NCI-H526 treated with DMSO at 0.1 percent for 48 hours (cell line): ENCODE measurements around the gene ANKRD13D.
A peak's percentile ranks its signal among the peaks of the same experiment; 100 is the strongest.

Source experiments
- DNase-seq: peaks from one replicate; lab custom pipeline; 2025; lab: John Stamatoyannopoulos, UW

ANKRD13D gene

GRCh38 chr11:67273260-67273990 is 15.7 kb upstream of the ANKRD13D start:
- no peak for DNase-seq

- DNase-seq = no peak
These were observed 14.1 kb upstream of the ANKRD13D start for GRCh38 chr11:67274768-67275605.

DNA sequence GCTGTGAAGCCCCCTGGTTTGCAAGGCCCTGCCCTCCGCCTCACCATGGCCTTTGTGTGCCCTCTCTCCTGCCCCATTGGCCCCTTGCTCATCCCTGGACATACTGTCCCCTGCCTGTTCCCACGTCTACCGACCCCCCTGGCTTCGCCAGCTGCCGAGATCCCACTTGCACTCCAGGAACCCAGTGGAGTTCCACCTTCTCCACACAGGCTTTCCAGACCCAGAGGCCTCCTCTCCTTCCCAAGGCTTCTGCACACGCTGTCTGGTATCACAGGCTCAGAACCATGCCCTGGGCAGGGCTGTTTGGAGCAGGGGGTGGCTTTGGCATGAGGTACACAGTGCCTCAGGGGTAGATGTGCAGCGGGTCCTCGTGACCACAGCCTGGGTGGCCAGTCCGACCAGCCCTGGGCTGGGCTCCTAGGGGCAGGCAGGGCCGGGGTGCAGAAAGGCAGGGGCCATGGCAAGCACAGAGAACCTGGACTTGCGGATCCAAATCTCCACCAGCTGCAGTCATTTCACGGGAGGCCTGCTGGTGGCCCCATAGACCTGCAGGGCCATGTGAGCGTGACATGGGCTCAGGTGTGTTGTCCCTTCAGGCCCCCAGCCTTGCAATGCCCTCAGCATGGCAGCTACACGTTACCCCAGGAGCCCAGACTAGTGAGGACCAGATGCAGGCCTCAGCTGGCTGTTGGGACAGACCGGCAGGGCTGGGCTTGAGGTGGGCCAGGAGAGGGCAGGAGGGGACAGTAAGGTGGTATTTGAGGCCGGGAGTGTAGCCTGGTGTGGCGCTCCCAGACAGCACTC is 13.3 kb upstream of the ANKRD13D start:
- DNase-seq = no peak

- DNase-seq = no peak
These were observed 12.3 kb upstream of the ANKRD13D start for GRCh38 chr11:67276781-67277230.

GRCh38 chr11:67277231-67277961 is 11.7 kb upstream of the ANKRD13D start:
- DNase-seq = peak; percentile 68

DNA sequence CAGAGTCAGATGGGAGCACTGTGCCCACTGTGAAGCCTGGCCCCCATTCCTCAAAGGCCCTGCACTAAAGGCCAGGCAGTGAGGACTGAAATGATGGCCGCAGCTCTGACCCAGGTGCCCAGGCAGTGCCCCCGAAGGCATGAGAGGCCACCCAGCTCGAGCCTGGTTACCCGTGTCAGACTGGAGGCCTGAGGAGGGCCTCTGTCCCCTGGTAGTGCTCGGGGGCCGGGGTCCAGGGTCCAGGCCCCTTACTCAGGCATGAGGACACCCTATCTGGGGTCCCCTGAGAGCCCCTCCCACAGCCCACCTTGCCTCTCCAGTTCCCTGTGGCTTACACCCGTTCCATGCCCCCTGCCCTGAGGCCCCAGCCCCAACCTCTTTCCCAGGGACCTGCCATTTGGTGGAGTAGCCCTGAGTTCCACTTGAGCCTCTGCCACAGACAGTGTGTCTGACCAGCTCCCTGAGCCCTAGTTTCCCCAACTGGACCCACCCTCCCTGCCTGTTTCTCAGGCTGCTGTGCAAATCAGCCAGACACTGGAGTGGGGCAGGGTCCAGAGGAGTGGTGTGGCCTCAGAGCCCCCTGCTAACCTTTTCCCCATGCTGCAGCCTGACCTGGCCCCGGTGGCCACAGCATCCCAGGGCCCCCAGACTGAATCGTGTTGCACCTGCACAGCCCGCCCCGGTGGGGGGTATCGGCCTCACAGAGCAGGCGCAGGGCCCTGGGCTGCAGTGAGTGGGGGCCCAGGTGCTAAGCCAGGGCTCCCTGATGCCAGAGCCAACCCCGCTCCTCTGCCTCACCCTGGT is 10.8 kb upstream of the ANKRD13D start:
- DNase-seq = no peak

DNA sequence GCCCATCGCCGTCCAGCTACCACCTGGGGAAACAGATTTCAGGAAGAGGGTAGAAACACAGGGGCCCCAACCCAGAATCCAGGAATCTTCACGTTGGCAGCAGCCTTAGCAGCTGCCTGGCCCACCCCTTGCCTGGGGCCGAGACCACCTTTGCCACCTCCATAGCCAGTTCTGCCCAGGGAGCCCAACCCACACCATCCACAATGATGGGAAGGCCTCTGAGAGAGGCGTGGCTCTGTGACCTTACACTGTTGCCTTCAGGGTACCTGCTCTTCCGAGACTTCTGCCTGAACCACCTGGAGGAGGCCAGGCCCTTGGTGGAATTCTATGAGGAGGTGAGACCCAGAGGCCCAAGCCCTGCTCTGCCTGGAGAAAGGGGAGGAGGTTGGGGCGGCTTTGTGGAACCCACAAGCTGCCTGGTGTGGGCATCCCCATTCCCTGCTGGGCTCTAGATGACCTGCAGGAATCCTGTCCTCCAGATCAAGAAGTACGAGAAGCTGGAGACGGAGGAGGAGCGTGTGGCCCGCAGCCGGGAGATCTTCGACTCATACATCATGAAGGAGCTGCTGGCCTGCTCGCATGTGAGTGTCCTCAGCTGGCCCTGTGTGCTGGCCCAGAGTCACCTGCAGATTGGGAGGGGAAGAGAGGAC is 10.0 kb upstream of the ANKRD13D start:
- DNase-seq = no peak

DNA sequence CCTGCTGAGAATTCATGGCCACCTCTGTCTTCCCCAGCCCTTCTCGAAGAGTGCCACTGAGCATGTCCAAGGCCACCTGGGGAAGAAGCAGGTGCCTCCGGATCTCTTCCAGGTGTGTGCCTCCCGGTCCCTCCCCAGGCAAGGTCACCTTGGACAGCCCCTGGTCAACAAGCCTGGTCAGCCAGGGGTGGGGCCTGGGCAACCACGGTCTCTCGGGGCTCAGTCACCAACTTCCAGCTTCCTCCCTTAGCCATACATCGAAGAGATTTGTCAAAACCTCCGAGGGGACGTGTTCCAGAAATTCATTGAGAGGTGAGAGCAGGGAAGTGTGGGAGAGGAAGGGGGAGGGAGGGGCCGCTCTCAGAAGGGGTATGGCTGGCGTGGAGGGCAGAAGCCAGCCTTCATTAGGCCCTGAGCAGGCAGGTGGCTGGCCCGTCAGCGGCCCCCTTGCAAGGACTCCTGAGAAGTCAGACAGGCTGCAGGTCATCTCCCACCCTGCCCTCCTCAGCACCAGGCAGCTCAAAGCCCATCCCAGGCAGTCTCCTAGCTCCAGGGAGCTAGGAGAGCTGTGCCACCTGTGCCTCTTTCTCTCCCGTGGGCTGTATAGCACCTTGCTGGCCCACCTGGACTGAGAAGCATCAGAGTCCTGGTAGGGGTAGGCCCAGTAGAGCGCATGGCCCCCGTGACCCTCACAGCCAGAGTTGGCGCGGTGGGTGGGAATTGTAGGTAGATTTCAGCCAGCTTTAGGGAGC is 9.3 kb upstream of the ANKRD13D start:
- DNase-seq = no peak

DNA sequence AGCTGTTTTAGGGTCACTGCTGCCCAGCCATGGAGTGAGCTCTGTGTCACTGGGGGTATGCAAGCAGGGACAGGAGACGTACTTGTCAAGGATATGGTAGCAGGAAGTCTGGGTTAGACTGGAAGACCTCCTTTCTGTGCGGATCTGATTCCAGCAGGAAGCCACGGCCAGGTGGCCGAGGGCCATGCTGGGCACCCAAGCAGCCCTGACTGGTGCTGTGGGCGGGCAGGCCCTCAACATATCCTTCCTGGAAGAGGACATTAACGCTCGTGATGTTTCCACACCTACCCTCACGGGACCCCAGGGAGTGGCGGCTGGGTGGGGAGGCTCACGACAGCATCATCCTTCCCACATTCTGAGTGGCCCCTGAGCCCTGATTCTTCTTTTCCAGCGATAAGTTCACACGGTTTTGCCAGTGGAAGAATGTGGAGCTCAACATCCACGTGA is 8.7 kb upstream of the ANKRD13D start:
- no peak for DNase-seq

DNA sequence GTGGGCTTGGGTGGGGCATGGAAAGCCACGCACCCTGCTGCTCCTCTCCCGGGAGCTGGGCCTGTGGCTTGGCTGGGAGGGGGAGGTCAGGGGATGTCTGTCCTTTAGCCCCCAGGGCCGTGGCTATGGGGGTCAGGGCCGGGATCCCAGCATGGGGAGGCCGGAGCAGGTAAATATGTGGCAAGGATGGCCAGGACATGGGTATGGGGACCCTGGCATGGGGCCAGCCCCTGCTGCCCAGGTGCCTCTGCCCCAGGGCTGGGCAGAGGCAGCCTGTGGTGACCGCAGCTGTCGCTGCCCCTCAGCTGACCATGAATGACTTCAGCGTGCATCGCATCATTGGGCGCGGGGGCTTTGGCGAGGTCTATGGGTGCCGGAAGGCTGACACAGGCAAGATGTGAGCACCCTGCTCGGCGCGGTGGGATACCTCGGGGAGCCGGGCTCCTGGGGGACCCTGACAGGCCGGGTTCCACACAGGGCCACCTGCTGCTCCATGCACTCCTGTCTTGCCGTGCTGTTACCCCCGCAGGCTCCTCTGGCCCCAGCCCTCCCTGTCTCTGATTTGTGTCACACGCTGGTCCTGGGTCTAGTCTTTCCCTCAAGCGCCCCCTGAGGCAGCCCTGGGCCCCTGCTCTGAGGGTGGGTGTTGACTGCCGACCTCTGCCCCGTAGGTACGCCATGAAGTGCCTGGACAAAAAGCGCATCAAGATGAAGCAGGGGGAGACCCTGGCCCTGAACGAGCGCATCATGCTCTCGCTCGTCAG is 8.1 kb upstream of the ANKRD13D start:
- DNase-seq = no peak

- DNase-seq = no peak
These were observed 7.5 kb upstream of the ANKRD13D start for GRCh38 chr11:67281552-67282150.

- DNase-seq = no peak
These were observed 6.8 kb upstream of the ANKRD13D start for GRCh38 chr11:67282155-67282875.

DNA sequence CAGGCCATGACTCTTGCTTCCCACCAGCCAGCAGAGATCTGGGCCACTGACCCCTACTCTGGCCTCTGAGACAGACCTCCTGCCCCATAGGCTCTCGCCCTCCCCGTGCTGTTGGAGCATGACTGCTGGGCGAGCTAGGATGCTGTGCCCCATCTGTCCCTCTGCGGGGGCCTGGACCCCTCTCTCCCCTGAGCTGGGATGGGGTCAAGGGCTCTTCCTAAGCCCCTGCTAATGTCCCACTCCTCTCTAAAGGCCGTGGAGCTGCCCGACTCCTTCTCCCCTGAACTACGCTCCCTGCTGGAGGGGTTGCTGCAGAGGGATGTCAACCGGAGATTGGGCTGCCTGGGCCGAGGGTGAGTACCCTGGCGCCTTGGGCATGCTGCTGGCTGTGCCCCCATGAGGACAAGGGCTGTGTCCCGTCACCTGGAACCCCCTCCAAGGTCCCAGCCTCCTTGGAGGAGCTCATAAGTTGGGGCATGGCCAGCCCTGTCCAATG is 6.2 kb upstream of the ANKRD13D start:
- DNase-seq = no peak

DNA sequence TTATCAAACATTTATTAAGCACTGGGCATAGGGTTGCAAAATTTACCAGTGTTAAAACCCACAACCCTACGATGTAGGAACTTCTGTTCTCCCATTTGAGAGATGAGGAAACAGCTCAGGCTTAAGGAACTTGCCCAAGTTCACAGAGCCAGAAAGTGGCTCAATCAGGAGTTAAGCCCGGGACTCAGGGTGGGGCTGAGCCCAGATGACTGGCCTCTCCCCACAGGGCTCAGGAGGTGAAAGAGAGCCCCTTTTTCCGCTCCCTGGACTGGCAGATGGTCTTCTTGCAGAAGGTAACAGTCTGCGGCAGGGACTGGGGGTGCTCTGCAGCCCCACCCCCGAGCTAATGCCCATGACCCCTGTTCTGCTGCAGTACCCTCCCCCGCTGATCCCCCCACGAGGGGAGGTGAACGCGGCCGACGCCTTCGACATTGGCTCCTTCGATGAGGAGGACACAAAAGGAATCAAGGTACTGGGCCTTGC is 5.6 kb upstream of the ANKRD13D start:
- no peak for DNase-seq

GRCh38 chr11:67284811-67285540 is 4.1 kb upstream of the ANKRD13D start:
- DNase-seq = no peak
